HG02885 (cell line): Measurements from ENCODE around the gene TSPAN7.

ENCODE experiments used
- ATAC-seq: cut with Tn5 transposase; IDR thresholded peaks from one replicate; pipeline ENCODE4 v1.9.1; 2021; ENCODE audit warnings: mild to moderate bottlenecking; ENCODE audit not compliant: unreplicated experiment, poor library complexity

TSPAN7 gene

GRCh38 chrX:38583181-38583580, 21.8 kb downstream of the TSPAN7 start:
- ATAC-seq, result no peak

DNA sequence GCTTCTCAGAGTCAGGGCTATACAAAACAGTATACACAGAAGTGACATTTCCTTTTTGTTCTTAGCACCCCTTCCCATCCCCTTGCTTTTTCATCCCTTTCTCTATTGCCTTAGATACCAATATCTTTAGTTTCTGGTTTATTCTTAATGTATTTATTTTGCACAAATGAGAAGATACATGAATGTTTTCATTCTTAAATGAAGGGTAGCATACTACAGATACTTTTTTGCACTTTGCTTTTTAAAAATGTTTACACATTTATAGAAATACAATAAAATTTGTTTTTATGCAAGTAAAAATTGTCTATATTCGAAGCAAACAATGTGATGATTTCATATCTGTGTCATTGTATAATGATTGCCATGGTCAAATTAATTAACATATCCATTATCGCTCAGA, 33.1 kb downstream of the TSPAN7 start:
- no peak for ATAC-seq

GRCh38 chrX:38595801-38596200, 34.5 kb downstream of the TSPAN7 start:
- no peak for ATAC-seq

DNA sequence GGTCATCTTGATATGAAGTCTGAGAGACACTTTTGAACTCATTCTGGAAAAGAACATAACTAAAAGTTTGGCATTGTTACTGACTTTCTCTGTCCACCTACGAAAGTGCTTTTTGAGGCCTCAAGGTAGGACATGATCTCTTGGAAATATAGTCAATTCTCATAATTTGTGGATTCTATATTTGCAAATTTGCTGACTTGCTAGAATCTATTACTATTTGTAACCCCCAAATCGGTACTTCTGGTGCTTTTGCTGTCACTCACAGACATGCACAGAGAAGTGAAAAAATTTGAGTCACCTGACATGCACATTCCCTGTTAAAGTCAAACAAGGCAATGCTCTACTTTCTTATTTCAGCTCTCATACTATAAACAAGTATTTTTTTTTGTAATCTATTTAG, 35.6 kb downstream of the TSPAN7 start:
- no peak for ATAC-seq

- no peak for ATAC-seq
Measured at GRCh38 chrX:38599796-38600755, 38.7 kb downstream of the TSPAN7 start.

GRCh38 chrX:38601866-38602265, 40.5 kb downstream of the TSPAN7 start:
- no peak for ATAC-seq

GRCh38 chrX:38606821-38607220, 45.5 kb downstream of the TSPAN7 start:
- ATAC-seq, result no peak

GRCh38 chrX:38607976-38608375, 46.6 kb downstream of the TSPAN7 start:
- no peak for ATAC-seq

GRCh38 chrX:38610849-38611248, 49.5 kb downstream of the TSPAN7 start:
- no peak for ATAC-seq

GRCh38 chrX:38612281-38612680, 50.9 kb downstream of the TSPAN7 start:
- ATAC-seq, result no peak

- no peak for ATAC-seq
Measured at GRCh38 chrX:38614485-38614884, 53.1 kb downstream of the TSPAN7 start.

GRCh38 chrX:38616904-38617303, 55.6 kb downstream of the TSPAN7 start:
- ATAC-seq, result no peak

GRCh38 chrX:38618180-38618579, 56.8 kb downstream of the TSPAN7 start:
- ATAC-seq, result no peak

DNA sequence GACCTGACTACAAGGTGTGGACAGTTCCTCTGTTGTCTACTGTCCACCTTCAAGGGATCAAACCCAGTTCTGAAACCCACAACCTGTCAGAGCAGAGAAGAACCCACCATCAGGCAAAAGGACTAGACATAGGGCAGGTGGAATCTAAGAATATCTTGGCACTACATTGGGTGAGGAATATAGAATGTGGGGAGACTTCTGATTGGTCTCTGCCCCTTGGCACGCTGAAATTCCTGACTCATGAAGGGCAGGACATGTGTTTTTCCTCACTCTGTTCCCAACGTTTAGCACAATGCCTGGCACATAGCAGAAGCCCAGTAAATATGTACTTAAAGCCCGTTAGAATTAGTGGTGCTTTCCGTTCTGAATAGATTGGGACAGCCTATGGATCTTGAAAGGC, 59.3 kb downstream of the TSPAN7 start:
- ATAC-seq, result no peak

DNA sequence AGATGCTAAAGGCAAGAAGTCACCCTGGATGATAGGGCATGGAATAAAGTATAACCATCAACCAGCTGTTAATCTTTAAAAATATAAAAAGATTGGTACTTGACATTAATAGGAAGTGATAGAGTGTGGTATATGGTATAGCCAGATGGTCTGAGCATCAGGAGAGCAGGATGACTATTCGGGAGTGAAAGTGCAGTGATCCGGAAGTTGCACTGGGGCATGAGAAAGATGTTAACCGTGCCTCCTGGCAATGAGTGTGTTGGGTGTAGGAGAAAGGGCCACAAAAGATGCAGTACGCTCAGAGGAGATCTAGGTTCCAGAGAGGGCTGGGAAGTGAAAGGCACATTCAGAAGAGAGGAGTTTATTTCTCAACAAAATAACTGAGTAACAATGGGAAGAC, 65.0 kb downstream of the TSPAN7 start:
- no peak for ATAC-seq

DNA sequence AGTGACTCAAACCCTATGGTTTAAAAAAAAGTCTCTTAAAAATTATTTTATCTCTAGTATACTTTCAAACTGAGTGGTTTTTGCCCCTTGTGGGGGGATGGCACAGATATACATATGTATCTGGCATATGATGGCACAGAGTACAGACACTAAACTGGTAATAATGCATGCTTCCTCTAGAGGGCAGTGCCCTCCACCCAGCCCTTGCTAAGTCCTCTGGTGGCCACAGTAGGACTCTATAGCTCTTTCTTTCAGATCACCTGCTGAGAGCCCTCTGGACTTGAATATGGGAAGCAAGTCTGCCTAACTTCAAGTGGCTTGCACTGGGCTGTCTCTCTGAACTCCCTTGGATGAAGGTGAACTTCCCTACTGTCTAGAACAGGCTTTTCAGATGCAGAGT, 66.3 kb downstream of the TSPAN7 start:
- ATAC-seq, result peak; percentile 97

DNA sequence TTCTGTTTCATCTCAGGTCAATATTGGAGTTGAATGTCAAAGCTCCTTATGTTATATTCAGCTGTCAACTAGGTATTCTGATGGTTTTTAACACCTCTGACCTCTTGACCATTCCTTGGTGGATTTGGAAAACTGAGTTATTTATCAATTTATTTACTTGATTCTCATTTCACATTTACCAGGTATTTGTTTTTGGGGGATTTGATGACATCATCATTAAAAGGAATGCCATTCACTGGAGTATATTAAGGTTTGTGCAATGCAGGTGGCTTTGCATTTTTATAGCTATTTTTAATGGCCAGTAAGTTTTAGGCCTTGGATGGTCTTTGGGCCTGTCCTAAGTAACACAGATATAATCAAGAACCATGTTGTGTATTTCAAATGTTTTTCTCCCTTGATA, 67.2 kb downstream of the TSPAN7 start:
- no peak for ATAC-seq

- ATAC-seq, result no peak
Measured at GRCh38 chrX:38632516-38632915, 71.2 kb downstream of the TSPAN7 start.

DNA sequence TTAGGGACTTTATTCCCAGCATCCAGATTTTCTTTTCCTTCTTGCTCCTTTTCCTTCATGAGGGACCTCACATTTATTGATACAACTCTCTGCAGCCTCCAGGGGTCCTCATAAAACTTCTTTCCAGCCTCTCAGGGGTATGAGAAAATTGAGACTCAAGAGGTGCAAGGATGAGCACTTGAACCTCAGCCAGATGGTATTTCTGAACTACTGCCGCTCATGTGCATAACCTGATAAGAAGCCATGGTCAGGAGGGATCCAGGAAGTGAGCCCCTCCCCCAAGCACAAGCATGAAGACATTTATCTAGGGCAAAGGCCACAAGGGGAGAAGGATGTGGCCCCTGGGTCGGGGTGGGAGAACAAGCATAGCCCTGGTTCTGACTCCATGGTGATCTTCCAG, 73.3 kb downstream of the TSPAN7 start:
- no peak for ATAC-seq

GRCh38 chrX:38636949-38637819, 75.8 kb downstream of the TSPAN7 start:
- no peak for ATAC-seq

DNA sequence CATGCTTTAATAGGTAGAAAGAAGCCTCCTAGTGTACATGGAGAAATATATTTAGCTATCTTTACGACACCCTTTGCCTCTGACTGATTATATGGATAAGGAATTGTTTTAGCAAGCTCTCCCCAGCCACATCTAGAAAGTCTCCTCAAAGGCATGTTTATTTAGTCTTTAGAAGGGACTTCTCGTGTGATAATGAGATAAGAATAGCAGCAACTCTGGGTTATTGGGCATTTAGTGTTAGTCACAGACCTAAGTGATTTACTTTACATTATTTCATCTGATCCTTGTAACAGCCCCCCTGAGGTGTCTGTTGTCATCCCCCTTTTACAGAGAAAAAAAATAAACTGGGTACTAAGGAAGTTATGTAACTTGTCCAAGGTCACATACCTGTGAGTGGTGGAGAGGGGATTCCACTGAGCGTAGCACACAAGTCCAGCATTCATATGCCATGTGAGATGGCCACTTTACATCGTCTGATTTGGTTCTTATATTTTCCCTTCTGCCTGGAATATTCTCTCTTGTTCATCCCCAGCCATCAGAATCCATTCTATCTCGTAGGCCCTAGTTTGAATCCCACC, 77.7 kb downstream of the TSPAN7 start:
- ATAC-seq, result no peak
